SU-DHL-6 (cell line): Measurements from ENCODE around the gene GABBR1.

ENCODE experiments used
- H2AFZ ChIP-seq: fragments of 200-600 bp; sonication (generic); 2 replicates; pipeline ENCODE4 v1.6.1; 2014; ENCODE audit warnings: low read depth, mild to moderate bottlenecking, moderate library complexity, mixed read lengths, antibody characterized with exemption, low read length; ENCODE audit not compliant: severe bottlenecking
- H3F3A ChIP-seq: fragments of 200-600 bp; shearing (Covaris generic); 2 replicates; pipeline ENCODE4 v1.6.0; 2016; ENCODE audit warnings: antibody characterized with exemption, mild to moderate bottlenecking; ENCODE audit not compliant: insufficient read depth
- H3K27ac ChIP-seq: fragments of 200-600 bp; sonication (generic); 2 replicates; pipeline ENCODE4 v1.5.1; 2016; ENCODE audit warnings: low read depth, mild to moderate bottlenecking, low read length, moderate library complexity, mixed read lengths
- H3K27me3 ChIP-seq: fragments of 200-600 bp; sonication (generic), shearing (Covaris generic); 2 replicates; pipeline ENCODE4 v1.6.0; 2014; ENCODE audit warnings: mild to moderate bottlenecking, low read length
- H3K36me3 ChIP-seq: fragments of 200-600 bp; sonication (generic); 2 replicates; pipeline ENCODE4 v1.6.1; 2014; ENCODE audit warnings: mild to moderate bottlenecking, low read length, mixed read lengths
- H3K4me2 ChIP-seq: fragments of 300-600, 200-600 bp; shearing (Covaris generic), sonication (generic); 2 replicates; pipeline ENCODE4 v1.6.0; 2014; ENCODE audit warnings: low read length, low read depth, mild to moderate bottlenecking; ENCODE audit not compliant: poor library complexity, severe bottlenecking
- H3K4me3 ChIP-seq: fragments of 200-600 bp; sonication (generic); 2 replicates; pipeline ENCODE4 v1.5.1; 2014; ENCODE audit warnings: antibody characterized with exemption, low read length, mild to moderate bottlenecking, mixed read lengths; ENCODE audit not compliant: insufficient read depth, poor library complexity, severe bottlenecking
- H3K79me2 ChIP-seq: fragments of 200-600 bp; sonication (generic); 2 replicates; pipeline ENCODE4 v1.6.1; 2014; ENCODE audit warnings: mild to moderate bottlenecking, low read length, moderate library complexity; ENCODE audit not compliant: insufficient read depth
- H3K9ac ChIP-seq: fragments of 200-600 bp; sonication (generic); 2 replicates; pipeline ENCODE4 v1.7.0; 2014; ENCODE audit warnings: mild to moderate bottlenecking, low read length
- H3K9me2 ChIP-seq: fragments of 200-600 bp; sonication (generic); replicated peaks from 2 replicates; pipeline ENCODE4 v1.6.1; 2014; ENCODE audit warnings: low read length; ENCODE audit not compliant: insufficient read depth
- H3K9me3 ChIP-seq: fragments of 200-600 bp; sonication (generic); 2 replicates; pipeline ENCODE4 v1.6.1; 2014; ENCODE audit warnings: low read length, mixed read lengths; ENCODE audit not compliant: insufficient read depth
- H4K20me1 ChIP-seq: fragments of 200-600 bp; sonication (generic); 2 replicates; pipeline ENCODE4 v1.6.1; 2014; ENCODE audit warnings: low read depth, mild to moderate bottlenecking, antibody characterized with exemption, low read length, moderate library complexity, mixed read lengths
- CTCF ChIP-seq: fragments of 200-600 bp; sonication (generic); IDR thresholded peaks from one replicate; pipeline ENCODE4 v1.5.1; 2017; ENCODE audit warnings: antibody characterized with exemption, mild to moderate bottlenecking, low read length, moderate library complexity; ENCODE audit not compliant: insufficient read depth, poor library complexity, severe bottlenecking
- EZH2phosphoT487 ChIP-seq: fragments of 200-600 bp; sonication (generic), shearing (Covaris generic); conservative IDR thresholded peaks from 2 replicates; pipeline ENCODE4 v1.6.1; 2018; ENCODE audit warnings: mild to moderate bottlenecking, antibody characterized with exemption, low read length, moderate library complexity, mixed read lengths

The GABBR1 gene

GRCh38 chr6:29528300-29528931 is 104.6 kb downstream of the GABBR1 start:
- H3K27ac ChIP-seq, result no peak overlapping the region
- H3K9ac ChIP-seq, result no peak overlapping the region
- H3K4me2 ChIP-seq, result no peak overlapping the region
- TF ChIP-seq CTCF, result no peak
- H4K20me1 ChIP-seq, result no peaks in the 10 kb centered on the region
- H3K27me3 ChIP-seq, result no peaks in the 10 kb centered on the region
- H2AFZ ChIP-seq, result no peak overlapping the region
- no peaks in the 10 kb centered on the region for H3K36me3 ChIP-seq
- H3K9me3 ChIP-seq, result peaks cover 2% of the 10 kb centered on the region; the same call in 1 of the 2 replicates
- H3F3A ChIP-seq, result no peaks in the 10 kb centered on the region
- H3K9me2 ChIP-seq, result no peaks in the 10 kb centered on the region
- H3K79me2 ChIP-seq, result no peaks in the 10 kb centered on the region
- H3K4me3 ChIP-seq, result no peak overlapping the region

GRCh38 chr6:29527564-29527963 is 105.4 kb downstream of the GABBR1 start:
- no peak overlapping the region for H3K4me3 ChIP-seq
- no peak overlapping the region for H3K27ac ChIP-seq
- H3K9me3 ChIP-seq, result peaks cover 6% of the 10 kb centered on the region; the same call in 1 of the 2 replicates
- H3K9ac ChIP-seq, result no peak overlapping the region
- H3K36me3 ChIP-seq, result no peaks in the 10 kb centered on the region
- no peak overlapping the region for H2AFZ ChIP-seq
- H3K79me2 ChIP-seq, result no peaks in the 10 kb centered on the region
- TF ChIP-seq EZH2phosphoT487, result no peak
- no peak for TF ChIP-seq CTCF
- H3F3A ChIP-seq, result no peaks in the 10 kb centered on the region
- no peaks in the 10 kb centered on the region for H3K27me3 ChIP-seq
- H4K20me1 ChIP-seq, result no peaks in the 10 kb centered on the region
- H3K4me2 ChIP-seq, result no peak overlapping the region
- no peaks in the 10 kb centered on the region for H3K9me2 ChIP-seq

DNA sequence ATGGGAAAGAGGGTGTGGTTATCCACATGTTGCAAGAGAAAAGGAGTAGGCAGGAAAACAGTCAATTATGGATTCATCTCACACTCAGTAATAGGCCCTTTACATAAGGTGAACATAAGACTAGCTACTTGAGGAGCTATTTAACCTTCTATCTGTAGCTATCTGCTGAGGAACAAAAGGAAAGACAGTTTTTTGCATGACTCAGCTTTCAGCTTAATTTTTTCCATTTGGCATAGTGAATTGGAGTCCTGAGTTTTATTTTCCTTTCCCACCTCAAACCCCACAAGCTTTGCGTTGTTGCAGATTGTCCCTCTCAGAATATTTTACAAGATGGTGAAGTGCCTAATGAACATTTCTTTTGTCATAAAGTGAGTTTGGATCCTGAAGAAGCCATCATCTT is 105.9 kb downstream of the GABBR1 start:
- TF ChIP-seq EZH2phosphoT487 (no peak), CTCF (no peak)
- H3K79me2 ChIP-seq, result no peaks in the 10 kb centered on the region

DNA sequence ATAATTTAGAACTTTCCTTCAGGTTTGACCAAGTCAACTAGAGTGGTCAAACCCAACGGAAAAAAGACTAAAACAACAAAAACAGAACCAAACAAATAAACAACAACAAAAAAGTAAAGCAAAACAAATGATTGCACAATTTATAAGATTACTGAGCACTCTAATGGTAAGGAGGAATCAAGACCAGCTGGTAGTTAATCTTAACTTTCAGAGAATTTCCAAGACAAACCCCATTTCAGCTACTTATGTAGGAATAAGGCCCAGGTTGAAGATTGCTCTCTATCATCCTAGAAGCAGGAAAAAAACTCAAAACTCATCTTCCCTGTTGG is 107.7 kb downstream of the GABBR1 start:
- no peak overlapping the region for H3K4me3 ChIP-seq
- no peak overlapping the region for H3K4me2 ChIP-seq
- no peaks in the 10 kb centered on the region for H3K27me3 ChIP-seq
- no peak overlapping the region for H3K9ac ChIP-seq
- TF ChIP-seq CTCF (no peak), EZH2phosphoT487 (no peak)
- H3K27ac ChIP-seq, result no peak overlapping the region
- no peaks in the 10 kb centered on the region for H3F3A ChIP-seq
- no peak overlapping the region for H2AFZ ChIP-seq
- H3K9me2 ChIP-seq, result no peaks in the 10 kb centered on the region
- H3K79me2 ChIP-seq, result no peaks in the 10 kb centered on the region
- no peaks in the 10 kb centered on the region for H3K36me3 ChIP-seq
- H4K20me1 ChIP-seq, result no peaks in the 10 kb centered on the region
- H3K9me3 ChIP-seq, result peaks cover 6% of the 10 kb centered on the region; the same call in 1 of the 2 replicates

More for the DNA sequence above, 105.9 kb downstream of the GABBR1 start:
- Histone ChIP-seq H3K27me3 (no peaks in the 10 kb centered on the region), H4K20me1 (no peaks in the 10 kb centered on the region), H2AFZ (no peak overlapping the region), H3K9me3 (peaks cover 6% of the 10 kb centered on the region; the same call in 1 of the 2 replicates), H3K4me2 (no peak overlapping the region), H3K9me2 (no peaks in the 10 kb centered on the region), H3K27ac (no peak overlapping the region), H3K9ac (no peak overlapping the region), H3K4me3 (no peak overlapping the region), H3F3A (no peaks in the 10 kb centered on the region), H3K36me3 (no peaks in the 10 kb centered on the region)
